HCT116 (cell line): ENCODE measurements around the gene TROAP. TPM values are rescaled to one million over a fixed set of nuclear protein-coding genes. Genes with fewer than 3 reads are reported as not detected.

Source experiments
- ATAC-seq: fragments of 200-7000 bp; cut with Tn5 transposase; 2 replicates; pipeline ENCODE4 v1.9.1; 2020; ENCODE audit warnings: mild to moderate bottlenecking, moderate library complexity
- BruUV-seq: library from RNA; stranded (reverse); fragments of 400-500 nt; replicated peaks from 2 replicates; lab custom pipeline; 2021; lab: Mats Ljungman, UMichigan
- CTCF ChIA-PET: fragments of 300-600 bp; sonication (Branson Sonifier 250); formaldehyde crosslinking; loops from one replicate; lab custom pipeline; 2021; ENCODE audit warnings: antibody characterized with exemption; lab: Charles Lee
- POLR2A ChIA-PET: fragments of 300-600, 350-600 bp; sonication (Branson Sonifier 250); formaldehyde crosslinking; loops from one replicate; lab custom pipeline; 2021; ENCODE audit warnings: antibody characterized with exemption; lab: Charles Lee
- RAD21 ChIA-PET, 2 experiments: fragments of 300-600 bp; sonication (Branson Sonifier 250); formaldehyde crosslinking; loops; one replicate each; lab custom pipeline; 2023; ENCODE audit warnings: low total read pairs in 2 of 2; ENCODE audit not compliant: uncharacterized antibody in 2 of 2, unreplicated experiment in 2 of 2, low non-redundant PET in 1 of 2; lab: Charles Lee
- DNase-seq: peaks from one replicate; pipeline ENCODE4 v3.0.0-alpha.2; 2010; ENCODE audit warnings: low read depth, low spot score
- H2AFZ ChIP-seq: fragments of 200-600 bp; shearing (Covaris generic), sonication (generic); 2 replicates; pipeline ENCODE4 v1.6.1; 2017; ENCODE audit warnings: low read depth, mixed run types, mixed read lengths, antibody characterized with exemption, low read length; ENCODE audit not compliant: poor library complexity, severe bottlenecking
- H3K27ac ChIP-seq: 2 replicates; pipeline ENCODE4 v1.5.1; 2012; ENCODE audit warnings: low read depth, low read length
- H3K27me3 ChIP-seq: fragments of 200-600 bp; sonication (generic); 2 replicates; pipeline ENCODE4 v1.6.1; 2016; ENCODE audit warnings: mixed run types, low read length, mixed read lengths; ENCODE audit not compliant: insufficient read depth
- H3K36me3 ChIP-seq, 2 experiments: fragments of 200-500 bp in 1 of 2; fragments of 200-600 bp in 1 of 2; sonication (Bioruptor generic) in 1 of 2; sonication (generic) in 1 of 2; 2 replicates each; pipeline versions ENCODE4 v1.5.1 to v1.6.1; 2014 to 2016; ENCODE audit warnings: low read length in 2 of 2, inconsistent platforms in 1 of 2, mixed read lengths in 1 of 2, mixed run types in 1 of 2; ENCODE audit not compliant: insufficient read depth in 2 of 2, control insufficient read depth in 1 of 2
- H3K4me1 ChIP-seq, 2 experiments: fragments of 200-600 bp in 1 of 2; sonication (generic) in 1 of 2; 2 replicates each; pipeline versions ENCODE4 v1.5.1 to v1.6.1; 2012 to 2017; ENCODE audit warnings: low read length in 2 of 2, inconsistent platforms in 1 of 2, mild to moderate bottlenecking in 1 of 2, mixed read lengths in 1 of 2, mixed run types in 1 of 2, moderate library complexity in 1 of 2; ENCODE audit not compliant: insufficient read depth in 2 of 2, control insufficient read depth in 1 of 2
- H3K4me2 ChIP-seq: fragments of 200-600 bp; sonication (generic); 2 replicates; pipeline ENCODE4 v1.6.1; 2017; ENCODE audit warnings: mixed run types, low read length, mixed read lengths
- H3K4me3 ChIP-seq, 2 experiments: fragments of 200-600 bp in 1 of 2; sonication (generic) in 1 of 2; replicated peaks in 1 of 2; 2 replicates each; pipeline ENCODE4 v1.5.1; 2011 to 2016; ENCODE audit warnings: low read length in 2 of 2, control low read depth in 1 of 2, low read depth in 1 of 2, mild to moderate bottlenecking in 1 of 2, mixed read lengths in 1 of 2, mixed run types in 1 of 2
- H3K79me2 ChIP-seq: fragments of 200-600 bp; sonication (generic); 2 replicates; pipeline ENCODE4 v1.6.1; 2017; ENCODE audit warnings: mild to moderate bottlenecking, mixed run types, low read length, moderate library complexity, mixed read lengths; ENCODE audit not compliant: insufficient read depth
- H3K9ac ChIP-seq: fragments of 200-600 bp; sonication (generic); 2 replicates; pipeline ENCODE4 v1.6.1; 2016; ENCODE audit warnings: low read length, mixed read lengths
- H3K9me2 ChIP-seq: fragments of 200-600 bp; sonication (generic), shearing (Covaris generic); 2 replicates; pipeline ENCODE4 v1.6.1; 2017; ENCODE audit warnings: mixed run types, mild to moderate bottlenecking, moderate library complexity; ENCODE audit not compliant: insufficient read depth
- H3K9me3 ChIP-seq, 2 experiments: fragments of 200-500 bp in 1 of 2; fragments of 200-600 bp in 1 of 2; sonication (Bioruptor generic) in 1 of 2; sonication (generic) in 1 of 2; 2 replicates each; pipeline ENCODE4 v1.6.1; 2014 to 2017; ENCODE audit warnings: low read length in 2 of 2, mixed read lengths in 2 of 2, inconsistent platforms in 1 of 2, low read depth in 1 of 2, mild to moderate bottlenecking in 1 of 2, mixed run types in 1 of 2, moderate library complexity in 1 of 2; ENCODE audit not compliant: control insufficient read depth in 1 of 2, insufficient read depth in 1 of 2
- H4K20me1 ChIP-seq: fragments of 200-600 bp; sonication (generic), shearing (Covaris generic); 2 replicates; pipeline ENCODE4 v1.6.1; 2017; ENCODE audit warnings: mixed run types, mild to moderate bottlenecking, moderate library complexity; ENCODE audit not compliant: insufficient read depth
- ATF3 ChIP-seq: IDR thresholded peaks from 2 replicates; pipeline ENCODE4 v1.6.1; 2012
- CBX3 ChIP-seq: IDR thresholded peaks from 2 replicates; pipeline ENCODE4 v1.6.1; 2012; ENCODE audit warnings: low read depth
- CEBPB ChIP-seq: IDR thresholded peaks from 2 replicates; pipeline ENCODE4 v1.6.1; 2012; ENCODE audit warnings: low read depth
- EGR1 ChIP-seq: IDR thresholded peaks from 2 replicates; pipeline ENCODE4 v1.6.1; 2012; ENCODE audit warnings: low read depth
- ELF1 ChIP-seq: IDR thresholded peaks from 2 replicates; pipeline ENCODE4 v1.6.1; 2012; ENCODE audit warnings: low read depth, borderline replicate concordance
- EZH2phosphoT487 ChIP-seq: fragments of 200-600 bp; IDR thresholded peaks from 2 replicates; pipeline ENCODE4 v1.6.1; 2018; ENCODE audit warnings: antibody characterized with exemption, borderline replicate concordance
- JUND ChIP-seq: IDR thresholded peaks from 2 replicates; pipeline ENCODE4 v1.6.1; 2012
- POLR2A ChIP-seq: IDR thresholded peaks from 2 replicates; pipeline ENCODE4 v1.7.0; 2011; ENCODE audit warnings: borderline replicate concordance; ENCODE audit not compliant: insufficient read depth, insufficient read length; ENCODE audit errors: extremely low read depth
- POLR2AphosphoS5 ChIP-seq: IDR thresholded peaks from 2 replicates; pipeline ENCODE4 v1.6.1; 2011; ENCODE audit warnings: mild to moderate bottlenecking, low read depth, low read length, moderate library complexity
- RAD21 ChIP-seq: IDR thresholded peaks from 2 replicates; pipeline ENCODE4 v1.6.1; 2012; ENCODE audit warnings: low read depth, mild to moderate bottlenecking
- SP1 ChIP-seq: IDR thresholded peaks from 2 replicates; pipeline ENCODE4 v1.6.1; 2012; ENCODE audit warnings: low read depth
- TCF7L2 ChIP-seq: IDR thresholded peaks from 2 replicates; pipeline ENCODE4 v1.7.0; 2011; ENCODE audit warnings: borderline replicate concordance, inconsistent platforms; ENCODE audit not compliant: insufficient read depth, insufficient read length; ENCODE audit errors: extremely low read depth
- YY1 ChIP-seq: IDR thresholded peaks from 2 replicates; pipeline ENCODE4 v1.6.1; 2011; ENCODE audit warnings: low read length, low read depth, moderate library complexity, mild to moderate bottlenecking; ENCODE audit not compliant: insufficient replicate concordance; ENCODE audit errors: extremely low read depth
- ZBTB33 ChIP-seq: IDR thresholded peaks from 2 replicates; pipeline ENCODE4 v1.6.1; 2011; ENCODE audit warnings: mild to moderate bottlenecking, low read length, moderate library complexity; ENCODE audit not compliant: insufficient replicate concordance; ENCODE audit errors: extremely low read depth
- ZNF274 ChIP-seq: fragments of 200-500 bp; sonication (Bioruptor generic); IDR thresholded peaks from 2 replicates; pipeline ENCODE4 v1.6.1; 2014; ENCODE audit warnings: mild to moderate bottlenecking, low read depth, low read length, inconsistent platforms
- intact Hi-C: fragments of 100-400 bp; cut with micrococcal nuclease; formaldehyde crosslinking; loops from 2 replicates; pipeline ENCODE4 v1.10.0; 2022
- total RNA-seq: library from RNA; stranded (reverse); gene quantifications from one replicate; pipeline ENCODE4 v1.2.1, GENCODE V29; 2021; ENCODE audit not compliant: unreplicated experiment
- TF ChIP-seq, protein P1 (sequence below), 3 experiments: fragments of 200-600 bp in 1 of 3; sonication (generic) in 1 of 3; IDR thresholded peaks in 2 of 3; conservative IDR thresholded peaks in 1 of 3; 2 replicates each; pipeline ENCODE4 v1.5.1; 2012 to 2017; ENCODE audit warnings: low read depth in 2 of 3, low read length in 2 of 3, antibody characterized with exemption in 1 of 3, borderline replicate concordance in 1 of 3, control low read depth in 1 of 3, mild to moderate bottlenecking in 1 of 3, mixed read lengths in 1 of 3, mixed run types in 1 of 3, moderate library complexity in 1 of 3; ENCODE audit not compliant: insufficient read depth in 1 of 3
- TF ChIP-seq, protein P2 (sequence below): IDR thresholded peaks from 2 replicates; pipeline ENCODE4 v1.6.1; 2012; ENCODE audit warnings: low read depth

Gene TROAP
- total RNA-seq, 1 experiment from 2014 or later: 99.1 TPM

DNA sequence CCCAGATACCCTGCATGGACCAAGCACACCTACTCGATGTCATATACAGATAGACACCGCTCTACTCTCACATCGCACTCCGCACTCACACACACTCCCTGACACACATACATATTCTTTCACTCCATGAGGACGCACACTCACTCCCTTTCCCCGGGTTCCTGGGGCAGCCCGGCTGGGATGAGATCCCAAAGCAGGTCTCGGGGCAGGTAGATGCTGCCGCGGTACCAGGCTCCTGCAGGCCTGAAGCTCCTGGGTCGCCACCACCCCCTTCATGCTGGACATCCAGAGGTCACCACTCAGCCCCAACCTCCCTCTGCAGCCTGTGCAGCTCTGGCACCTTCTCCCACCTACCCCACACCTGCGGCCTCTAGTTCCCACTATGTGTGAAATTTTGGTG lies 11.6 kb downstream of the TROAP start:
- TF ChIP-seq ELF1 (no peak), EZH2phosphoT487 (no peak), ATF3 (no peak), TCF7L2 (no peak), RAD21 (no peak), SP1 (no peak), YY1 (no peak), POLR2A (no peak), EGR1 (no peak), JUND (no peak), POLR2AphosphoS5 (no peak), CEBPB (no peak), ZNF274 (no peak), CBX3 (no peak), ZBTB33 (no peak)
- TF ChIP-seq, protein P1, sequence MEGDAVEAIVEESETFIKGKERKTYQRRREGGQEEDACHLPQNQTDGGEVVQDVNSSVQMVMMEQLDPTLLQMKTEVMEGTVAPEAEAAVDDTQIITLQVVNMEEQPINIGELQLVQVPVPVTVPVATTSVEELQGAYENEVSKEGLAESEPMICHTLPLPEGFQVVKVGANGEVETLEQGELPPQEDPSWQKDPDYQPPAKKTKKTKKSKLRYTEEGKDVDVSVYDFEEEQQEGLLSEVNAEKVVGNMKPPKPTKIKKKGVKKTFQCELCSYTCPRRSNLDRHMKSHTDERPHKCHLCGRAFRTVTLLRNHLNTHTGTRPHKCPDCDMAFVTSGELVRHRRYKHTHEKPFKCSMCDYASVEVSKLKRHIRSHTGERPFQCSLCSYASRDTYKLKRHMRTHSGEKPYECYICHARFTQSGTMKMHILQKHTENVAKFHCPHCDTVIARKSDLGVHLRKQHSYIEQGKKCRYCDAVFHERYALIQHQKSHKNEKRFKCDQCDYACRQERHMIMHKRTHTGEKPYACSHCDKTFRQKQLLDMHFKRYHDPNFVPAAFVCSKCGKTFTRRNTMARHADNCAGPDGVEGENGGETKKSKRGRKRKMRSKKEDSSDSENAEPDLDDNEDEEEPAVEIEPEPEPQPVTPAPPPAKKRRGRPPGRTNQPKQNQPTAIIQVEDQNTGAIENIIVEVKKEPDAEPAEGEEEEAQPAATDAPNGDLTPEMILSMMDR (IDR thresholded peaks at IDR 0.05 in 2 of 3, conservative IDR thresholded peaks at IDR 0.05 in 1 of 3; ENCODE audit: borderline replicate concordance in 1 of 3, insufficient read depth in 1 of 3, low read depth in 2 of 3, low read length in 2 of 3): no peak
- TF ChIP-seq, protein P2, sequence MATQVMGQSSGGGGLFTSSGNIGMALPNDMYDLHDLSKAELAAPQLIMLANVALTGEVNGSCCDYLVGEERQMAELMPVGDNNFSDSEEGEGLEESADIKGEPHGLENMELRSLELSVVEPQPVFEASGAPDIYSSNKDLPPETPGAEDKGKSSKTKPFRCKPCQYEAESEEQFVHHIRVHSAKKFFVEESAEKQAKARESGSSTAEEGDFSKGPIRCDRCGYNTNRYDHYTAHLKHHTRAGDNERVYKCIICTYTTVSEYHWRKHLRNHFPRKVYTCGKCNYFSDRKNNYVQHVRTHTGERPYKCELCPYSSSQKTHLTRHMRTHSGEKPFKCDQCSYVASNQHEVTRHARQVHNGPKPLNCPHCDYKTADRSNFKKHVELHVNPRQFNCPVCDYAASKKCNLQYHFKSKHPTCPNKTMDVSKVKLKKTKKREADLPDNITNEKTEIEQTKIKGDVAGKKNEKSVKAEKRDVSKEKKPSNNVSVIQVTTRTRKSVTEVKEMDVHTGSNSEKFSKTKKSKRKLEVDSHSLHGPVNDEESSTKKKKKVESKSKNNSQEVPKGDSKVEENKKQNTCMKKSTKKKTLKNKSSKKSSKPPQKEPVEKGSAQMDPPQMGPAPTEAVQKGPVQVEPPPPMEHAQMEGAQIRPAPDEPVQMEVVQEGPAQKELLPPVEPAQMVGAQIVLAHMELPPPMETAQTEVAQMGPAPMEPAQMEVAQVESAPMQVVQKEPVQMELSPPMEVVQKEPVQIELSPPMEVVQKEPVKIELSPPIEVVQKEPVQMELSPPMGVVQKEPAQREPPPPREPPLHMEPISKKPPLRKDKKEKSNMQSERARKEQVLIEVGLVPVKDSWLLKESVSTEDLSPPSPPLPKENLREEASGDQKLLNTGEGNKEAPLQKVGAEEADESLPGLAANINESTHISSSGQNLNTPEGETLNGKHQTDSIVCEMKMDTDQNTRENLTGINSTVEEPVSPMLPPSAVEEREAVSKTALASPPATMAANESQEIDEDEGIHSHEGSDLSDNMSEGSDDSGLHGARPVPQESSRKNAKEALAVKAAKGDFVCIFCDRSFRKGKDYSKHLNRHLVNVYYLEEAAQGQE: no peak
- no peaks in the 10 kb centered on the region for H4K20me1 ChIP-seq
- no peaks in the 10 kb centered on the region for H3K9me2 ChIP-seq
- no peak overlapping the region for H3K4me3 ChIP-seq
- H3K27ac ChIP-seq: no peak overlapping the region
- H3K27me3 ChIP-seq: no peaks in the 10 kb centered on the region
- ATAC-seq: no peak
- H3K36me3 ChIP-seq: peaks cover 2 to 11% of the 10 kb centered on the region in 2 experiments; a peak in 2 of 4 replicates
- ChIA-PET POLR2A (interaction anchor here (1.0 to 1.4 kb wide), 3 partner anchors 9 to 13 kb away, joined by 3 to 5 read pairs (median 3); partner anchors contain the start of gene TROAP), CTCF (interaction anchor here (1.2 kb wide), 1 partner anchor 12 kb away, joined by 3 read pairs; the partner anchor contains the start of gene TROAP), RAD21 (no interaction called here)
- no peak for DNase-seq
- H3K4me1 ChIP-seq: peaks cover 12 to 40% of the 10 kb centered on the region in 2 experiments
- no peak overlapping the region for H3K9ac ChIP-seq
- BruUV-seq: no TSS peak
- H2AFZ ChIP-seq: no peak overlapping the region
- H3K9me3 ChIP-seq: no peaks in the 10 kb centered on the region
- no peaks in the 10 kb centered on the region for H3K79me2 ChIP-seq
- intact Hi-C loops: no loop called here
- H3K4me2 ChIP-seq: no peak overlapping the region
